GM19193 (cell line): ENCODE results near the gene UGT1A5.

ENCODE experiments used
- POLR2A ChIP-seq: IDR thresholded peaks from 4 replicates; pipeline ENCODE4 v1.6.1; 2011; ENCODE audit not compliant: insufficient read depth, insufficient read length; ENCODE audit errors: extremely low read depth

The UGT1A5 gene

GRCh38 chr2:233712611-233713261, at the start of gene UGT1A5:
TSS of gene UGT1A5 (plus strand) at chr2:233712907. CDS start at chr2:233712992, 85 bp downstream.
- TF ChIP-seq POLR2A, result no peak

- TF ChIP-seq POLR2A, result no peak
These were observed 48.8 kb upstream of the UGT1A5 start for GRCh38 chr2:233663911-233664310.

GRCh38 chr2:233668605-233669260, 44.0 kb upstream of the UGT1A5 start:
- no peak for TF ChIP-seq POLR2A

- TF ChIP-seq POLR2A, result no peak
These were observed 41.2 kb upstream of the UGT1A5 start, which contains the start of gene UGT1A9 for GRCh38 chr2:233671290-233672161. TSS of gene UGT1A9 (plus strand) at chr2:233671898. CDS start at chr2:233671935, 37 bp downstream.

GRCh38 chr2:233672886-233673285, 39.8 kb upstream of the UGT1A5 start:
- no peak for TF ChIP-seq POLR2A

- no peak for TF ChIP-seq POLR2A
These were observed 38.8 kb upstream of the UGT1A5 start for GRCh38 chr2:233673896-233674295.

GRCh38 chr2:233674314-233674713, 38.4 kb upstream of the UGT1A5 start:
- TF ChIP-seq POLR2A, result no peak

- TF ChIP-seq POLR2A, result no peak
These were observed 37.7 kb upstream of the UGT1A5 start for GRCh38 chr2:233674995-233675394.

GRCh38 chr2:233676046-233676445, 36.7 kb upstream of the UGT1A5 start:
- no peak for TF ChIP-seq POLR2A

GRCh38 chr2:233679196-233679595, 33.5 kb upstream of the UGT1A5 start:
- TF ChIP-seq POLR2A, result no peak

GRCh38 chr2:233680361-233681045, 32.2 kb upstream of the UGT1A5 start:
- TF ChIP-seq POLR2A, result no peak

- TF ChIP-seq POLR2A, result no peak
These were observed 31.1 kb upstream of the UGT1A5 start, which contains the start of gene UGT1A7 for GRCh38 chr2:233681521-233682099. TSS of gene UGT1A7 (plus strand) at chr2:233681901. CDS start at chr2:233681938, 37 bp downstream.

- TF ChIP-seq POLR2A, result no peak
These were observed 28.1 kb upstream of the UGT1A5 start for GRCh38 chr2:233684640-233685039.

- no peak for TF ChIP-seq POLR2A
These were observed 25.8 kb upstream of the UGT1A5 start for GRCh38 chr2:233686928-233687327.
